MM.1S (cell line): ENCODE results near the gene DAAM1.

Experiments used
- DNase-seq: peaks from one replicate; pipeline ENCODE4 v3.0.0-alpha.2; 2015
- H2AFZ ChIP-seq: fragments of 300-600 bp; sonication (generic); 2 replicates; pipeline ENCODE4 v1.6.0; 2016; ENCODE audit warnings: antibody characterized with exemption, low read length
- H3F3A ChIP-seq: fragments of 300-600 bp; sonication (generic); 2 replicates; pipeline ENCODE4 v1.6.1; 2016; ENCODE audit warnings: mild to moderate bottlenecking, antibody characterized with exemption, low read length, moderate library complexity, mixed read lengths; ENCODE audit not compliant: insufficient read depth
- H3K27ac ChIP-seq: fragments of 300-600 bp; sonication (generic); 2 replicates; pipeline ENCODE4 v1.5.1; 2016; ENCODE audit warnings: mild to moderate bottlenecking, low read length
- H3K27me3 ChIP-seq: fragments of 300-600 bp; sonication (generic); replicated peaks from 2 replicates; pipeline ENCODE4 v1.6.0; 2016; ENCODE audit warnings: low read length; ENCODE audit not compliant: insufficient read depth
- H3K36me3 ChIP-seq: fragments of 300-600 bp; sonication (generic); replicated peaks from 2 replicates; pipeline ENCODE4 v1.6.1; 2016; ENCODE audit warnings: mild to moderate bottlenecking, low read length, mixed read lengths; ENCODE audit not compliant: insufficient read depth
- H3K4me1 ChIP-seq: fragments of 300-600 bp; sonication (generic); 2 replicates; pipeline ENCODE4 v1.6.1; 2016; ENCODE audit warnings: low read length, mixed read lengths
- H3K4me2 ChIP-seq: fragments of 300-600 bp; sonication (generic); 2 replicates; pipeline ENCODE4 v1.6.0; 2016; ENCODE audit warnings: low read depth, low read length
- H3K4me3 ChIP-seq: fragments of 300-600 bp; sonication (generic); 2 replicates; pipeline ENCODE4 v1.5.1; 2016; ENCODE audit warnings: low read length, mixed read lengths
- H3K79me2 ChIP-seq: fragments of 300-600 bp; sonication (generic); 2 replicates; pipeline ENCODE4 v1.6.1; 2016; ENCODE audit warnings: mixed run types, low read length, mixed read lengths
- H3K9ac ChIP-seq: fragments of 300-600 bp; sonication (generic); 2 replicates; pipeline ENCODE4 v1.6.1; 2016; ENCODE audit warnings: low read length, mixed read lengths
- H3K9me2 ChIP-seq: fragments of 300-600 bp; sonication (generic); replicated peaks from 2 replicates; pipeline ENCODE4 v1.6.1; 2016; ENCODE audit warnings: mild to moderate bottlenecking, low read length, mixed read lengths; ENCODE audit not compliant: insufficient read depth
- H3K9me3 ChIP-seq: fragments of 300-600 bp; sonication (generic); replicated peaks from 2 replicates; pipeline ENCODE4 v1.6.1; 2016; ENCODE audit warnings: mild to moderate bottlenecking, low read length, mixed read lengths; ENCODE audit not compliant: insufficient read depth
- H4K20me1 ChIP-seq: fragments of 300-600 bp; sonication (generic); 2 replicates; pipeline ENCODE4 v1.6.1; 2016; ENCODE audit warnings: mild to moderate bottlenecking, low read length, moderate library complexity, mixed read lengths; ENCODE audit not compliant: insufficient read depth
- EZH2 ChIP-seq: fragments of 300-600 bp; sonication (generic); optimal IDR thresholded peaks from 2 replicates; pipeline ENCODE3; 2017; ENCODE audit warnings: low read depth, mild to moderate bottlenecking, antibody characterized with exemption, low read length, mixed read lengths
- EZH2phosphoT487 ChIP-seq: fragments of 300-600 bp; sonication (generic); IDR thresholded peaks from 2 replicates; pipeline ENCODE4 v1.6.1; 2018; ENCODE audit warnings: antibody characterized with exemption, low read length
- TF ChIP-seq, protein P1 (sequence below): fragments of 300-600 bp; sonication (generic); IDR thresholded peaks from 2 replicates; pipeline ENCODE4 v1.5.1; 2016; ENCODE audit warnings: antibody characterized with exemption, low read length, mixed read lengths

The DAAM1 gene

DNA sequence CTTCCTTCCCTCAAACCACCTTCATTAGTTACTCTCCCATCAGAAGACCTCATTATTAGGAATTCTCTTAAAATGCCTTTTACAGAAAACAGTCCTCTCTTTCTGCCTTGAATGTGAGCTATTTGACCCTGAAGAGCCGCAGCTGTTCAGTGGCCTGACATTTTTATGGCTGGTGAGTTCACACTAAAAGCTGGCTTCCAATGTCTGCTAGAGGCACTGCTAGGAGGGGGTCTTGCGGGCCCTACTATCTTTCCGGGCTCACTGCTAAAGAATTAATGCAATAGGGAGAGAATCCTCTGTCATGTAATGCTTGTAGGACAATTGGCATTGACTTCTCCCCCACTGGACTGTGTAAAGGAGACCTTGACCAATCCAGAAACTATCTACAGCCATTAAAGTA is 189.0 kb downstream of the DAAM1 start:
- no peak for DNase-seq
- Histone ChIP-seq H4K20me1 (no peaks in the 10 kb centered on the region), H3K9me3 (no peaks in the 10 kb centered on the region), H3K79me2 (no peaks in the 10 kb centered on the region), H3K4me3 (no peak overlapping the region), H3K9ac (no peak overlapping the region), H3K4me1 (no peaks in the 10 kb centered on the region), H3K27me3 (no peaks in the 10 kb centered on the region), H3K36me3 (no peaks in the 10 kb centered on the region), H2AFZ (no peak overlapping the region), H3F3A (no peaks in the 10 kb centered on the region), H3K27ac (no peak overlapping the region), H3K4me2 (no peak overlapping the region), H3K9me2 (no peaks in the 10 kb centered on the region)
- TF ChIP-seq, protein P1, sequence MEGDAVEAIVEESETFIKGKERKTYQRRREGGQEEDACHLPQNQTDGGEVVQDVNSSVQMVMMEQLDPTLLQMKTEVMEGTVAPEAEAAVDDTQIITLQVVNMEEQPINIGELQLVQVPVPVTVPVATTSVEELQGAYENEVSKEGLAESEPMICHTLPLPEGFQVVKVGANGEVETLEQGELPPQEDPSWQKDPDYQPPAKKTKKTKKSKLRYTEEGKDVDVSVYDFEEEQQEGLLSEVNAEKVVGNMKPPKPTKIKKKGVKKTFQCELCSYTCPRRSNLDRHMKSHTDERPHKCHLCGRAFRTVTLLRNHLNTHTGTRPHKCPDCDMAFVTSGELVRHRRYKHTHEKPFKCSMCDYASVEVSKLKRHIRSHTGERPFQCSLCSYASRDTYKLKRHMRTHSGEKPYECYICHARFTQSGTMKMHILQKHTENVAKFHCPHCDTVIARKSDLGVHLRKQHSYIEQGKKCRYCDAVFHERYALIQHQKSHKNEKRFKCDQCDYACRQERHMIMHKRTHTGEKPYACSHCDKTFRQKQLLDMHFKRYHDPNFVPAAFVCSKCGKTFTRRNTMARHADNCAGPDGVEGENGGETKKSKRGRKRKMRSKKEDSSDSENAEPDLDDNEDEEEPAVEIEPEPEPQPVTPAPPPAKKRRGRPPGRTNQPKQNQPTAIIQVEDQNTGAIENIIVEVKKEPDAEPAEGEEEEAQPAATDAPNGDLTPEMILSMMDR, result no peak
- TF ChIP-seq EZH2 (no peak), EZH2phosphoT487 (no peak)

DNA sequence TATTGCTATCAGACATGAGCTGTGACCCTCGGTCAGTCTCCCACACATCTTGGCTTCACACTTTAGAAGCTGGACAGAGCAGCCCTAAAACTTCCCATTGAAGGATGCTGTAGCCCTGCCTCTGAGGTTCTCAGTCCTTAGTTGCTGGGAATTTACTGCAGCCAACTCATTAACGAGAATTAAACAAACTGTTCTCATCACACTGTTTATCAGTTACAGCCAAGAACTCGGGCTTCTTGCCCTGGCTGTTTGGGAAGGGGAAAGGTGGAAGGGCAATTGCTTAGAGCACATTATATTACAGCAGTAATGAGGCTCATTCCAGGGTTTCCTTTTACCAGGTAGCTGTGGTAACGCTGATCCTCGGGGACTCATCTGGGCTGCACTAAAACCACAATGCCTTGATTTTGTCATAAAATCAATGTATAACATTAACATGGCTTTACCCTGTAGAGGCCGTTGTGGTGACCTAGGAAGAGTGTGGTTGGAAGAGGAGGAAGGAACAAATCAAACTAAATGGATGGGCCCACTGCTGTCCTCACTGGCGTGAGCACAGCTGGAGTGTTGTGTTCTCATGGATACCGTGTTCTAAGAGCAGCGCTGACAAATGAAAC is 189.6 kb downstream of the DAAM1 start:
- Histone ChIP-seq H3K27ac (no peak overlapping the region), H3K4me2 (no peak overlapping the region), H3K9me3 (no peaks in the 10 kb centered on the region), H2AFZ (no peak overlapping the region), H3K4me3 (no peak overlapping the region), H3K9ac (no peak overlapping the region), H3K27me3 (no peaks in the 10 kb centered on the region), H3K4me1 (no peaks in the 10 kb centered on the region), H3K9me2 (no peaks in the 10 kb centered on the region), H3F3A (no peaks in the 10 kb centered on the region), H3K79me2 (no peaks in the 10 kb centered on the region), H4K20me1 (no peaks in the 10 kb centered on the region), H3K36me3 (no peaks in the 10 kb centered on the region)
- DNase-seq, result no peak
- TF ChIP-seq, protein P1, result no peak
- no peak for TF ChIP-seq EZH2
- TF ChIP-seq EZH2phosphoT487, result no peak

DNA sequence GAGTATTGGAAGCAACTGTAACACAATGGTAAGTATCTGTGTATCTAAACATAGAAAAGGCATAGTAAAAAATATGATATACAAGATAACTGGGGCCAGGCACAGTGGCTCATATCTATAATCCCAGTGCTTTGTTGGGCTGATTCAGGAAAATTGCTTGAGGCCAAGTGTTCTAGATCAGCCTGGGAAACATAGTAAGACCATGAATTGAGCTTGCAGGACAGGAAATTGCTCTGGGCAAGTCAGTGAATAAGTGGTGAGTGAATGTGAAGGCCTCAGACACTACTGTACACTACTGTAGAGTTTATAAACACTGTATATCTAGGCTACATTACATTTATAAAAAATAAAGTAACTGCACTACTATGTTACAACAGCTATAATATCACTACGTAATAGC is 201.5 kb downstream of the DAAM1 start:
- H3K4me3 ChIP-seq, result no peak overlapping the region
- TF ChIP-seq EZH2 (no peak), EZH2phosphoT487 (no peak)
- TF ChIP-seq, protein P1, result no peak
- no peak overlapping the region for H3K4me2 ChIP-seq
- H3K27ac ChIP-seq, result no peak overlapping the region
- no peaks in the 10 kb centered on the region for H3K9me2 ChIP-seq
- no peak overlapping the region for H3K9ac ChIP-seq
- H3K9me3 ChIP-seq, result no peaks in the 10 kb centered on the region
- no peaks in the 10 kb centered on the region for H3K4me1 ChIP-seq
- no peaks in the 10 kb centered on the region for H3K27me3 ChIP-seq
- H3K79me2 ChIP-seq, result no peaks in the 10 kb centered on the region
- no peak overlapping the region for H2AFZ ChIP-seq
- no peak for DNase-seq
- H3K36me3 ChIP-seq, result no peaks in the 10 kb centered on the region
- no peaks in the 10 kb centered on the region for H4K20me1 ChIP-seq
- H3F3A ChIP-seq, result no peaks in the 10 kb centered on the region
